GM12872 (cell line): Measurements from ENCODE around the gene ZNF507.

Experiments used
- CTCF ChIP-seq: IDR thresholded peaks from 3 replicates; pipeline ENCODE4 v1.5.1; 2011; ENCODE audit warnings: low read depth, mild to moderate bottlenecking, low read length, moderate library complexity; ENCODE audit not compliant: insufficient read depth

ZNF507 gene

GRCh38 chr19:32350987-32351348 is 5.6 kb downstream of the ZNF507 start:
- TF ChIP-seq CTCF: no peak

GRCh38 chr19:32352241-32352630 is 6.8 kb downstream of the ZNF507 start:
- TF ChIP-seq CTCF: no peak

- no peak for TF ChIP-seq CTCF
Measured at GRCh38 chr19:32354345-32354744, 8.9 kb downstream of the ZNF507 start.

- TF ChIP-seq CTCF: no peak
Measured at GRCh38 chr19:32355309-32355708, 9.9 kb downstream of the ZNF507 start.

GRCh38 chr19:32357720-32358119 is 12.3 kb downstream of the ZNF507 start:
- TF ChIP-seq CTCF: peak; percentile 28; the same call in 1 of the 3 replicates

GRCh38 chr19:32358321-32358720 is 12.9 kb downstream of the ZNF507 start:
- TF ChIP-seq CTCF: no peak

- TF ChIP-seq CTCF: no peak
Measured at GRCh38 chr19:32359581-32359980, 14.2 kb downstream of the ZNF507 start.
